ENCODE measurements around the gene MTHFD1. TPM values are rescaled to one million over a fixed set of nuclear protein-coding genes. Genes with fewer than 3 reads are reported as not detected.

MTHFD1 gene
- total RNA-seq, 1 experiment from 2014 or later: 153 TPM

DNA sequence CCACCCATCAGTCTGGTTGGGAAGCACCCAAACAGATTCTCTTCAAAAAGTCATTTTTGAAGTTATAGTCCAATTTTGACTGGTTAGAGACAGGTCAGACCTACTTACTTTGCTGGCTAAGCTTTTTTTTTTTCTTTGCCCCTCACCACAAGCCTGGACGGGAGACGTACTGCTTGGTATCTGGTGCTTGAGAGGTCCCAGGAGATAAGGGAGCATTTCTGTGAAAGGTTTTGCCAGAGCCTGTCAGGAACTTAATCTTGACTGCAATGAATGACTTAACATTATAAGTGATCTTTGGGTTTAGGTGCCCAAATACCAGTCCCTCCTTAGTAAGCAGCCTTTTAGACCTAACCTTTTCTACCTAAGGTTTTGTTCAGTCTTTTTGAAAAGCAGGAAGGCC, 6.3 kb downstream of the MTHFD1 start:
- no peak overlapping the region for H3K9ac ChIP-seq (ENCODE audit: low read length)
- ChIA-PET RAD21 (ENCODE audit: low non-redundant PET in 1 of 2, low total read pairs in 2 of 2, uncharacterized antibody in 2 of 2, unreplicated experiment in 2 of 2) (no interaction called here), POLR2A (no interaction called here), CTCF (no interaction called here)
- H3K9me3 ChIP-seq (ENCODE audit: control insufficient read depth in 1 of 2, insufficient read depth in 1 of 2, low read depth in 1 of 2, low read length in 2 of 2): no peaks in the 10 kb centered on the region
- H3K9me2 ChIP-seq (ENCODE audit: insufficient read depth): no peaks in the 10 kb centered on the region; the same call in 1 of the 2 replicates
- H3K36me3 ChIP-seq (ENCODE audit: control insufficient read depth in 1 of 2, insufficient read depth in 2 of 2, low read length in 2 of 2): peaks cover 5 to 11% of the 10 kb centered on the region in 2 experiments; a peak in 3 of 4 replicates
- no peaks in the 10 kb centered on the region for H3K27me3 ChIP-seq (ENCODE audit: insufficient read depth, low read length)
- ATAC-seq (no peak), DNase-seq (ENCODE audit: low read depth, low spot score) (no peak)
- H2AFZ ChIP-seq (ENCODE audit: low read depth, low read length, poor library complexity, severe bottlenecking): no peak overlapping the region
- H3K4me1 ChIP-seq (ENCODE audit: control insufficient read depth in 1 of 2, insufficient read depth in 2 of 2, low read length in 2 of 2): peaks cover 0 to 3% of the 10 kb centered on the region in 2 experiments; a peak in 1 of 4 replicates
- H3K79me2 ChIP-seq (ENCODE audit: insufficient read depth, low read length): peaks cover 97% of the 10 kb centered on the region
- peaks cover 4% of the 10 kb centered on the region; the same call in 1 of the 2 replicates for H4K20me1 ChIP-seq (ENCODE audit: insufficient read depth)
- H3K4me3 ChIP-seq (replicated peaks in 1 of 2; ENCODE audit: low read depth in 1 of 2, low read length in 2 of 2): no peak overlapping the region
- H3K4me2 ChIP-seq (ENCODE audit: low read length): no peak overlapping the region
- no TSS peak for BruUV-seq (replicated peaks)
- no peak for TF ChIP-seq POLR2AphosphoS5 (IDR thresholded peaks at IDR 0.05; ENCODE audit: low read depth, low read length)
- TF ChIP-seq YY1 (IDR thresholded peaks at IDR 0.05; ENCODE audit: extremely low read depth, insufficient replicate concordance, low read depth, low read length): no peak
- no peak for TF ChIP-seq SIN3A (IDR thresholded peaks at IDR 0.05; ENCODE audit: low read depth)
- no peak for TF ChIP-seq CEBPB (IDR thresholded peaks at IDR 0.05; ENCODE audit: low read depth)
- no peak for TF ChIP-seq EZH2 (IDR thresholded peaks at IDR 0.05)
- no peak for TF ChIP-seq CBX3 (IDR thresholded peaks at IDR 0.05; ENCODE audit: low read depth)
- TF ChIP-seq SRF (IDR thresholded peaks at IDR 0.05; ENCODE audit: low read depth): no peak
- TF ChIP-seq ZFX (IDR thresholded peaks at IDR 0.05): no peak
- TF ChIP-seq, protein P1, sequence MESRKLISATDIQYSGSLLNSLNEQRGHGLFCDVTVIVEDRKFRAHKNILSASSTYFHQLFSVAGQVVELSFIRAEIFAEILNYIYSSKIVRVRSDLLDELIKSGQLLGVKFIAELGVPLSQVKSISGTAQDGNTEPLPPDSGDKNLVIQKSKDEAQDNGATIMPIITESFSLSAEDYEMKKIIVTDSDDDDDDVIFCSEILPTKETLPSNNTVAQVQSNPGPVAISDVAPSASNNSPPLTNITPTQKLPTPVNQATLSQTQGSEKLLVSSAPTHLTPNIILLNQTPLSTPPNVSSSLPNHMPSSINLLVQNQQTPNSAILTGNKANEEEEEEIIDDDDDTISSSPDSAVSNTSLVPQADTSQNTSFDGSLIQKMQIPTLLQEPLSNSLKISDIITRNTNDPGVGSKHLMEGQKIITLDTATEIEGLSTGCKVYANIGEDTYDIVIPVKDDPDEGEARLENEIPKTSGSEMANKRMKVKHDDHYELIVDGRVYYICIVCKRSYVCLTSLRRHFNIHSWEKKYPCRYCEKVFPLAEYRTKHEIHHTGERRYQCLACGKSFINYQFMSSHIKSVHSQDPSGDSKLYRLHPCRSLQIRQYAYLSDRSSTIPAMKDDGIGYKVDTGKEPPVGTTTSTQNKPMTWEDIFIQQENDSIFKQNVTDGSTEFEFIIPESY (IDR thresholded peaks at IDR 0.05; ENCODE audit: extremely low read depth, insufficient replicate concordance, low read length): no peak
- no peak overlapping the region for H3K27ac ChIP-seq (ENCODE audit: low read depth, low read length)
- intact Hi-C loops (cut with micrococcal nuclease): no loop called here
